Measurements from ENCODE around the gene RNU6-9. TPM values are rescaled to one million over a fixed set of nuclear protein-coding genes. Genes with fewer than 3 reads are reported as not detected.
"Not testable (repeated sequence)": the region's sequence is repeated elsewhere in the genome, so short reads cannot be mapped to it uniquely, and the experiment has no call there.

Gene RNU6-9
- total RNA-seq, 2 donors from 2014 or later, result not detected

DNA sequence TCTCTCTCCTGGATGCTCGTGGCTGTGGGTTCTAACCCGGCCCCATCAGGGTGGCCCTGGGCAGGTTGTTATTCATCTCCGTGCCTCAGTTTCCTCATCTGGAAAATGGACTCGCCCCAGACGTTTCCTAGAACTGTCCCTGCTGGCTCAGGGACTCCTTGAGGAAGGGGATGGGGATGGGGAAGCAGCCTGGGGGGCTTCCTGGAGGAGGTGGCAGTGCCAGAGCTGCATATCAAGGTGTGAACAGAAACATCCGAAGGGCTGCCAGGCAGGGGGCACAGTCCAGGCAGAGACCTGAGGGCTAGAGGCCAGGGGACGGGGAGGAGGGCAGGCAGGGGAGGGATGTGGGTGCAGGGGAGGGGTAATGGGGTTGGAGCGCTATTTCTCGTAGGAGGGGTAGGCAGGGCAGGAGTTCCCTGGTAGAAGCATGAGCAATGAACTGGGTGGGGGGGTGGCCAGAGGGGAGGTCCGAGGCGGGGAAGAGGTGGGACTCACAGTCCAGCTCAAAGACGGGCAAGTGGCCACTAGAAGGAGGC is 44.8 kb upstream of the RNU6-9 start:
- WGBS, result 41% methylated on average over 12 of the region's 12 CpGs
- Histone ChIP-seq H3K9me3 (no peaks in the 10 kb centered on the region), H3K27ac (no peak overlapping the region), H3K27me3 (replicated peaks; ENCODE audit: insufficient read depth) (peaks cover 12% of the 10 kb centered on the region), H3K4me1 (replicated peaks) (peaks cover 4% of the 10 kb centered on the region), H3K36me3 (no peaks in the 10 kb centered on the region), H3K4me3 (no peak overlapping the region)
- intact Hi-C loops (cut with DNase I), result no loop called here
- no peak for DNase-seq (ENCODE audit: low spot score)
- TF ChIP-seq CTCF (IDR thresholded peaks at IDR 0.05) (no peak), POLR2AphosphoS5 (IDR thresholded peaks at IDR 0.05) (no peak), POLR2A (IDR thresholded peaks at IDR 0.05) (no peak)

DNA sequence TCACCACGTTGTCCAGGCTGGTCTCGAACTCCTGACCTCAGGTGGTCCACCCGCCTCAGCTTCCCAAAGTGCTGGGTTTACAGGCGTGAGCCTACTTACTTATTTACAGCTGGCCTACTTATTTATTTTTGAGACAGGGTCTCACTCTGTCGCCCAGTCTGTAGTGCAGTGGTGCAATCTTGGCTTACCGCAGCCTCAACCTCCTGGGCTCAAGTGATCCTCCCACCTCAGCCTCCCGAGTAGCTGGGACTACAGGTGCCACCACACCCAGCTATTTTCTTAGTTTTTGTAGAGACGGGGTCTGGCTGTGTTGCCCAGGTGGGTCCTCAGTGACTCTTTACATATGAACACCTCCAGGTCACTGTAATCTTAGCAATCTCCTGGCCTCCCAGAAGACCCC is 44.1 kb upstream of the RNU6-9 start:
- H3K27me3 ChIP-seq (replicated peaks; ENCODE audit: insufficient read depth); H3K27ac ChIP-seq; H3K9me3 ChIP-seq; intact Hi-C loops (cut with DNase I); H3K36me3 ChIP-seq; DNase-seq (ENCODE audit: low spot score); H3K4me3 ChIP-seq; H3K4me1 ChIP-seq (replicated peaks): not testable (repeated sequence)
- WGBS, result 72% methylated on average over 8 of the region's 8 CpGs

DNA sequence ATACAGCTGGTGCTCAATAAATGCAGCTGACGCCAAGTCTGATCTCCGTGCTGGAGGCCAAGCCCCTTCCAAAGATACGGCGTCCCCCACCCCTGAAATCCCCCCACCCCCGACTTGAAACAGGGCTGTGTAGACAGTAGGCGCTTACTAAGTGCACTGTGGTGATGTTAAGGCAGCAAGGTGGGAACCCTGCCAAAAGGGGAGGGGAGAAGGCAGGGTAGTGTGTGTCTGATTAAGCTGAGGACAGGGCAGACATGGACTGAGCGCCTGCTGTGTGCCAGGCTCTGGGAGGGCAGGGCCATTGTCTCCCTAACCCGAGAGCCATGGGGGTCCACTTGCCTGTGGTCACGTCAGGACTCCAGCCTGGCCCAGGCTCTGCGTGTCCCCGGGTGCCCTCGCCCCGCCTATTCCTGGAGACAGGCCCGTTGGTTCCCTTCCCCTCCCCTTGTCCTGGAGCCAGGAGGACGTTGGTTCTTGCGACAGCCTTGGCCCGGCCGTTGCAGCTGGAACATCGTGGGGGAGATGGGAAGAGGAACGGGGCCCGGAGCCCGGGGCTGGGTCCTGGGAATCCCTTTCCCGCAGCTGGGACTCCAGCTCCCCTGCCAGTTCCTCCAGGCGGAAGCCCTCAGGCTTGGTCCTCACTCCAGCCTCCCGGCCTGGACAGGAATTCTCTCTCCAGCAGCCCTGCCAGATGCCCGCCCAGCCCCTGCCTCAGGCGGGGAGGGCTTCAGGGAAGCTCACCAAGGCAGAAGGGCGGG is 42.9 kb upstream of the RNU6-9 start:
- intact Hi-C loops (cut with DNase I), result no loop called here
- Histone ChIP-seq H3K4me3 (no peak overlapping the region), H3K9me3 (no peaks in the 10 kb centered on the region), H3K27me3 (replicated peaks; ENCODE audit: insufficient read depth) (peaks cover 6% of the 10 kb centered on the region), H3K27ac (peak overlapping the region; percentile 55 to 64), H3K36me3 (no peaks in the 10 kb centered on the region), H3K4me1 (replicated peaks) (peaks cover 4% of the 10 kb centered on the region)
- peak; percentile 81 for DNase-seq (ENCODE audit: low spot score)
- 19% methylated on average over 27 of the region's 28 CpGs for WGBS
- peak; percentile 84 for TF ChIP-seq POLR2AphosphoS5 (IDR thresholded peaks at IDR 0.05)
- no peak for TF ChIP-seq CTCF (IDR thresholded peaks at IDR 0.05)
- no peak for TF ChIP-seq POLR2A (IDR thresholded peaks at IDR 0.05)

GRCh38 chr19:850979-851335 is 42.3 kb upstream of the RNU6-9 start:
- no peak for TF ChIP-seq POLR2A (IDR thresholded peaks at IDR 0.05)
- no peak for TF ChIP-seq CTCF (IDR thresholded peaks at IDR 0.05)
- TF ChIP-seq POLR2AphosphoS5 (IDR thresholded peaks at IDR 0.05), result no peak
- 52% methylated on average over 8 of the region's 13 CpGs for WGBS
- DNase-seq (ENCODE audit: low spot score), result no peak
- Histone ChIP-seq H3K9me3 (no peaks in the 10 kb centered on the region), H3K27ac (peak overlapping the region; percentile 55 to 64), H3K4me3 (no peak overlapping the region), H3K27me3 (replicated peaks; ENCODE audit: insufficient read depth) (peaks cover 6% of the 10 kb centered on the region), H3K36me3 (no peaks in the 10 kb centered on the region), H3K4me1 (replicated peaks) (peaks cover 4% of the 10 kb centered on the region)
- intact Hi-C loops (cut with DNase I), result no loop called here

GRCh38 chr19:852136-853013 is 40.9 kb upstream of the RNU6-9 start, which contains the start of gene ELANE:
Gene ELANE, plus strand, starts transcription at chr19:852303. Its CDS starts 26 bp downstream, at chr19:852329.
- no peak for TF ChIP-seq POLR2AphosphoS5 (IDR thresholded peaks at IDR 0.05)
- TF ChIP-seq CTCF (IDR thresholded peaks at IDR 0.05), result no peak
- no peak for TF ChIP-seq POLR2A (IDR thresholded peaks at IDR 0.05)
- Histone ChIP-seq H3K4me1 (replicated peaks) (peaks cover 4% of the 10 kb centered on the region), H3K9me3 (no peaks in the 10 kb centered on the region), H3K27me3 (replicated peaks; ENCODE audit: insufficient read depth) (peaks cover 6% of the 10 kb centered on the region), H3K4me3 (no peak within 1 kb of the TSS), H3K36me3 (no peaks in the 10 kb centered on the region), H3K27ac (peak within 1 kb of the TSS; percentile 55 to 64)
- intact Hi-C loops (cut with DNase I), result no loop called here
- DNase-seq (ENCODE audit: low spot score), result no peak
- 72% methylated on average over 37 of the region's 55 CpGs for WGBS
